Caco-2 (cell line): Measurements from ENCODE around the gene TTC38. TPM values are rescaled to one million over a fixed set of nuclear protein-coding genes. Genes with fewer than 3 reads are reported as not detected.
"Not testable (repeated sequence)": the region's sequence is repeated elsewhere in the genome, so short reads cannot be mapped to it uniquely, and the experiment has no call there.

ENCODE experiments used
- BruUV-seq: library from RNA; stranded (reverse); fragments of 400-500 nt; replicated peaks from 2 replicates; lab custom pipeline; 2021; lab: Mats Ljungman, UMichigan
- CTCF ChIA-PET: fragments of 300-600 bp; sonication (Branson Sonifier 250); formaldehyde crosslinking; loops from one replicate; lab custom pipeline; 2022; ENCODE audit warnings: antibody characterized with exemption; lab: Charles Lee
- POLR2A ChIA-PET: fragments of 300-600 bp; sonication (Branson Sonifier 250); formaldehyde crosslinking; loops from one replicate; lab custom pipeline; 2022; ENCODE audit warnings: antibody characterized with exemption; lab: Charles Lee
- DNase-seq, 2 experiments: peaks; one replicate each; pipeline versions ENCODE4 v3.0.0 to v3.0.0-alpha.2; 2020 to 2022
- H3K27me3 ChIP-seq: replicated peaks from 2 replicates; pipeline ENCODE4 v1.6.0; 2011; ENCODE audit warnings: low read length; ENCODE audit not compliant: control insufficient read depth, insufficient read depth
- H3K36me3 ChIP-seq: 2 replicates; pipeline ENCODE4 v1.5.1; 2011; ENCODE audit warnings: low read length; ENCODE audit not compliant: control insufficient read depth, insufficient read depth
- H3K4me1 ChIP-seq: fragments of 250-450 bp; sonication (Bioruptor Pico); 2 replicates; pipeline ENCODE4 v1.5.1; 2020; ENCODE audit warnings: mild to moderate bottlenecking
- H3K4me3 ChIP-seq: 2 replicates; pipeline ENCODE4 v1.5.1; 2011; ENCODE audit warnings: low read depth, mild to moderate bottlenecking, control low read depth, low read length
- H3K9me3 ChIP-seq: fragments of 250-450 bp; sonication (Bioruptor Pico); 2 replicates; pipeline ENCODE4 v1.5.1; 2020; ENCODE audit warnings: mild to moderate bottlenecking, moderate library complexity
- H3K27ac Mint-ChIP-seq: one replicate; pipeline ENCODE4 v1.8.0; 2022; ENCODE audit warnings: mixed read lengths; ENCODE audit not compliant: unreplicated experiment
- H3K27me3 Mint-ChIP-seq: one replicate; pipeline ENCODE4 v1.8.0; 2022; ENCODE audit warnings: mixed read lengths; ENCODE audit not compliant: insufficient read depth, unreplicated experiment
- H3K36me3 Mint-ChIP-seq: one replicate; pipeline ENCODE4 v1.8.0; 2022; ENCODE audit warnings: mild to moderate bottlenecking, mixed read lengths; ENCODE audit not compliant: insufficient read depth, unreplicated experiment
- H3K4me1 Mint-ChIP-seq: one replicate; pipeline ENCODE4 v1.8.0; 2022; ENCODE audit warnings: low read depth, mixed read lengths; ENCODE audit not compliant: unreplicated experiment
- H3K4me3 Mint-ChIP-seq: one replicate; pipeline ENCODE4 v1.8.0; 2022; ENCODE audit warnings: mild to moderate bottlenecking, moderate library complexity, mixed read lengths; ENCODE audit not compliant: unreplicated experiment
- H3K9me3 Mint-ChIP-seq: one replicate; pipeline ENCODE4 v1.8.0; 2022; ENCODE audit warnings: mixed read lengths; ENCODE audit not compliant: unreplicated experiment
- CTCF ChIP-seq, 2 experiments: fragments of 200-600 bp in 1 of 2; IDR thresholded peaks; 1 replicate in 1 of 2; 2 replicates in 1 of 2; pipeline versions ENCODE4 v1.5.1 to v1.8.0; 2011 to 2022; ENCODE audit warnings: antibody characterized with exemption in 1 of 2, control low read depth in 1 of 2, inconsistent platforms in 1 of 2, low read depth in 1 of 2, low read length in 1 of 2, mild to moderate bottlenecking in 1 of 2, moderate library complexity in 1 of 2; ENCODE audit not compliant: insufficient read depth in 1 of 2, severe bottlenecking in 1 of 2, unreplicated experiment in 1 of 2
- intact Hi-C: fragments of 100-400 bp; cut with micrococcal nuclease; formaldehyde crosslinking; loops from one replicate; pipeline ENCODE4 v1.10.0; 2022; ENCODE audit not compliant: unreplicated experiment
- total RNA-seq: library from RNA; stranded (reverse); gene quantifications from 2 replicates; pipeline ENCODE4 v1.2.3, GENCODE V29; 2022

Gene TTC38
- total RNA-seq, 1 experiment from 2014 or later, result 44.5 TPM

GRCh38 chr22:46312056-46312455 lies 44.2 kb downstream of the TTC38 start:
- no peaks in the 10 kb centered on the region for H3K4me1 ChIP-seq
- Mint-ChIP-seq H3K36me3 (peaks cover 59% of the 10 kb centered on the region), H3K4me3 (no peak overlapping the region), H3K9me3 (no peaks in the 10 kb centered on the region), H3K27ac (no peak overlapping the region), H3K27me3 (no peaks in the 10 kb centered on the region), H3K4me1 (no peaks in the 10 kb centered on the region)
- H3K9me3 ChIP-seq, result no peaks in the 10 kb centered on the region
- H3K27me3 ChIP-seq, result no peaks in the 10 kb centered on the region
- CTCF ChIA-PET, result no interaction called here
- intact Hi-C loops, result no loop called here
- BruUV-seq, result no TSS peak
- no peak overlapping the region for H3K4me3 ChIP-seq
- no peak for TF ChIP-seq CTCF (IDR thresholded peaks at IDR 0.05; ENCODE audit: insufficient read depth in 1 of 2, low read depth in 1 of 2, low read length in 1 of 2, severe bottlenecking in 1 of 2, unreplicated experiment in 1 of 2)
- H3K36me3 ChIP-seq, result no peaks in the 10 kb centered on the region
- no peak for DNase-seq
- POLR2A ChIA-PET, result no interaction called here

GRCh38 chr22:46312848-46313247 lies 45.0 kb downstream of the TTC38 start:
- H3K27me3 Mint-ChIP-seq, H3K4me1 ChIP-seq, H3K4me1 Mint-ChIP-seq, DNase-seq, intact Hi-C loops, POLR2A ChIA-PET, H3K36me3 ChIP-seq, H3K9me3 Mint-ChIP-seq, H3K27me3 ChIP-seq, BruUV-seq, H3K9me3 ChIP-seq, H3K27ac Mint-ChIP-seq, H3K4me3 ChIP-seq, H3K4me3 Mint-ChIP-seq: not testable (repeated sequence)
- CTCF ChIA-PET, result interaction anchor here (0.6 kb wide), 1 partner anchor 14 kb away, joined by 5 read pairs; no protein-coding TSS in a partner anchor
- peaks cover 64% of the 10 kb centered on the region for H3K36me3 Mint-ChIP-seq

- no peak for TF ChIP-seq CTCF (IDR thresholded peaks at IDR 0.05; ENCODE audit: insufficient read depth in 1 of 2, low read depth in 1 of 2, low read length in 1 of 2, severe bottlenecking in 1 of 2, unreplicated experiment in 1 of 2)
- Mint-ChIP-seq H3K27me3 (no peaks in the 10 kb centered on the region), H3K9me3 (no peaks in the 10 kb centered on the region), H3K27ac (no peak overlapping the region), H3K36me3 (peaks cover 50% of the 10 kb centered on the region), H3K4me3 (no peak overlapping the region), H3K4me1 (no peaks in the 10 kb centered on the region)
- no TSS peak for BruUV-seq
- H3K9me3 ChIP-seq, result no peaks in the 10 kb centered on the region
- H3K36me3 ChIP-seq, result no peaks in the 10 kb centered on the region; the same call in none of the 2 replicates
- intact Hi-C loops, result no loop called here
- CTCF ChIA-PET, result interaction anchor here (1.1 kb wide), 1 partner anchor 195 kb away, joined by 4 read pairs; no protein-coding TSS in a partner anchor
- POLR2A ChIA-PET, result no interaction called here
- H3K4me1 ChIP-seq, result no peaks in the 10 kb centered on the region
- no peak for DNase-seq
- no peaks in the 10 kb centered on the region for H3K27me3 ChIP-seq
- no peak overlapping the region for H3K4me3 ChIP-seq
Measured at GRCh38 chr22:46315976-46316375, 48.2 kb downstream of the TTC38 start.
